Small intestine (tissue), 4 donors: Measurements from ENCODE around the gene TUBA1A. TPM values are rescaled to one million over a fixed set of nuclear protein-coding genes. Genes with fewer than 3 reads are reported as not detected.

ENCODE experiments used
- polyA plus RNA-seq, 4 donors: library from polyadenylated mRNA; stranded (reverse) in 3 of 4; unstranded in 1 of 4; fragments of 200-250 nt in 3 of 4; fragments of 120-200 nt in 1 of 4; gene quantifications; one replicate each; pipeline versions ENCODE4 v1.2.1 to v1.2.3, GENCODE V29; 2013
- donor health status: healthy with polysubstance abuse.
- donor health status: Bipolar disorder and iron deficiency.
- donor health status: healthy.

The TUBA1A gene
- polyA plus RNA-seq, 4 donors, result 9.8 to 158 (median 73.6) TPM

Other genes with a start within 250 kb of the TUBA1A start
- 100 to 1,000 TPM in 1 of 4 donors, 10 to 100 TPM in 3; 37.3 to 104 (median 67.4) TPM for gene ARF3, start 231.6 kb downstream of the TUBA1A start, polyA plus RNA-seq
- gene WNT10B, start 217.3 kb downstream of the TUBA1A start, polyA plus RNA-seq, result 1 to 10 TPM in 2 of 4 donors, under 1 TPM in 2; 0.28 to 1.4 (median 0.93) TPM
- gene WNT1, start 210.8 kb downstream of the TUBA1A start, polyA plus RNA-seq, result under 1 TPM in 1 of 4 donors, not detected in 3; 0.07 TPM
- gene DDN, start 189.7 kb downstream of the TUBA1A start, polyA plus RNA-seq, result under 1 TPM in 3 of 4 donors, not detected in 1; 0.16 to 0.22 (median 0.19) TPM
- 10 to 100 TPM; 50.0 to 69.7 (median 60.6) TPM for gene PRKAG1, start 170.3 kb downstream of the TUBA1A start, polyA plus RNA-seq
- 10 to 100 TPM in 3 of 4 donors, 1 to 10 TPM in 1; 5.4 to 46.5 (median 22.8) TPM for gene KMT2D, start 128.3 kb downstream of the TUBA1A start, polyA plus RNA-seq
- 1 to 10 TPM in 2 of 4 donors, under 1 TPM in 1, not detected in 1; 0.61 to 1.4 (median 1.2) TPM for gene RHEBL1, start 119.1 kb downstream of the TUBA1A start, polyA plus RNA-seq
- 1 to 10 TPM in 1 of 4 donors, under 1 TPM in 1, not detected in 2; 0.15 to 2.3 TPM for gene DHH, start 94.3 kb downstream of the TUBA1A start, polyA plus RNA-seq
- gene LMBR1L, start 78.2 kb downstream of the TUBA1A start, polyA plus RNA-seq, result 100 to 1,000 TPM in 1 of 4 donors, 10 to 100 TPM in 3; 27.6 to 110 (median 81.8) TPM
- 1,000 to 10,000 TPM in 1 of 4 donors, 100 to 1,000 TPM in 3; 196 to 1,168 (median 451) TPM for gene TUBA1B, start 57.7 kb downstream of the TUBA1A start, polyA plus RNA-seq
- 100 to 1,000 TPM; 268 to 556 (median 393) TPM for gene TUBA1C, start 76.0 kb upstream of the TUBA1A start, polyA plus RNA-seq
- 10 to 100 TPM in 1 of 4 donors, 1 to 10 TPM in 1, not detected in 2; 9.1 to 89.9 TPM for gene PRPH, start 106.1 kb upstream of the TUBA1A start, polyA plus RNA-seq
- 10 to 100 TPM in 2 of 4 donors, 1 to 10 TPM in 1, not detected in 1; 1.3 to 29.5 (median 16.0) TPM for gene TROAP, start 134.2 kb upstream of the TUBA1A start, polyA plus RNA-seq
- gene C1QL4, start 148.1 kb upstream of the TUBA1A start, polyA plus RNA-seq, result under 1 TPM in 2 of 4 donors, not detected in 2; 0.07 to 0.12 TPM
- 10 to 100 TPM; 14.9 to 52.4 (median 20.8) TPM for gene DNAJC22, start 157.8 kb upstream of the TUBA1A start, polyA plus RNA-seq
- 10 to 100 TPM; 11.9 to 26.3 (median 14.4) TPM for gene SPATS2, start 178.4 kb upstream of the TUBA1A start, polyA plus RNA-seq